Tibial nerve (tissue), 4 donors: ENCODE data around the gene NWD2.

Source experiments
- EP300 ChIP-seq, 2 donors: sonication (generic); formaldehyde crosslinking; IDR thresholded peaks; one replicate each; pipeline ENCODE4 v1.6.1; 2017; ENCODE audit warnings: antibody characterized with exemption in 2 of 2, mild to moderate bottlenecking in 1 of 2
- TF ChIP-seq, protein P1 (sequence below), 5 experiments: fragments of 200-600 bp in 3 of 5; fragments of 450-650 bp in 2 of 5; sonication (generic) in 3 of 5; IDR thresholded peaks; one replicate each; pipeline ENCODE4 v1.5.1; 2016 to 2019; ENCODE audit warnings: antibody characterized with exemption in 5 of 5, mild to moderate bottlenecking in 3 of 5, moderate library complexity in 2 of 5

DNA sequence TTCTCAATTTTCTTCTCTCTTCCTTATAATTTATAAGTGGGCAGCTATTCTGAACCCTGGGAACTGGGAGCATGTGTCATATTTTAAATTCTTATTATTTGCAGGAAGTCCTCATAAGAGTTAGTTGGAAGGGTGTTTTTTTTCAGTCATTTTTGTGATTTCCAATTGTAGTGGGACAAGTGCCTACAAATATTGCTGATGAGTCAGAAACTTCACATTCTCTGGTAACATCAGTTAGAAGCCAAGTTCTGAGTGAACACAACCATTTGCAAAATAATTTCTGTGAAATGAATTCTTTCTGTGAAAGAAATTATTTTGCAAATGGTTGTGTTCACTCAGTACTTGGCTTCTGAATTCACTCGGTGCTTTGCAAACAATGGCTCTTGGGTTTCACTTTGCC, 20.8 kb upstream of the NWD2 start:
- TF ChIP-seq EP300 (IDR thresholded peaks at IDR 0.05): no peak
- TF ChIP-seq, protein P1, sequence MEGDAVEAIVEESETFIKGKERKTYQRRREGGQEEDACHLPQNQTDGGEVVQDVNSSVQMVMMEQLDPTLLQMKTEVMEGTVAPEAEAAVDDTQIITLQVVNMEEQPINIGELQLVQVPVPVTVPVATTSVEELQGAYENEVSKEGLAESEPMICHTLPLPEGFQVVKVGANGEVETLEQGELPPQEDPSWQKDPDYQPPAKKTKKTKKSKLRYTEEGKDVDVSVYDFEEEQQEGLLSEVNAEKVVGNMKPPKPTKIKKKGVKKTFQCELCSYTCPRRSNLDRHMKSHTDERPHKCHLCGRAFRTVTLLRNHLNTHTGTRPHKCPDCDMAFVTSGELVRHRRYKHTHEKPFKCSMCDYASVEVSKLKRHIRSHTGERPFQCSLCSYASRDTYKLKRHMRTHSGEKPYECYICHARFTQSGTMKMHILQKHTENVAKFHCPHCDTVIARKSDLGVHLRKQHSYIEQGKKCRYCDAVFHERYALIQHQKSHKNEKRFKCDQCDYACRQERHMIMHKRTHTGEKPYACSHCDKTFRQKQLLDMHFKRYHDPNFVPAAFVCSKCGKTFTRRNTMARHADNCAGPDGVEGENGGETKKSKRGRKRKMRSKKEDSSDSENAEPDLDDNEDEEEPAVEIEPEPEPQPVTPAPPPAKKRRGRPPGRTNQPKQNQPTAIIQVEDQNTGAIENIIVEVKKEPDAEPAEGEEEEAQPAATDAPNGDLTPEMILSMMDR (IDR thresholded peaks at IDR 0.05): no peak
